Trophoblast cell (in vitro differentiated cells and primary cell): Measurements from ENCODE around the gene PLCD1.
"Not testable (repeated sequence)": the region's sequence is repeated elsewhere in the genome, so short reads cannot be mapped to it uniquely, and the experiment has no call there.

Experiments
- DNase-seq, 2 donors: peaks; one replicate each; pipeline ENCODE4 v3.0.0-alpha.2; 2016
- H2AFZ ChIP-seq: 2 replicates; pipeline ENCODE4 v1.6.1; 2013; ENCODE audit warnings: low read length, moderate library complexity, mild to moderate bottlenecking; ENCODE audit not compliant: insufficient read depth, poor library complexity
- H2AK5ac ChIP-seq: 2 replicates; pipeline ENCODE4 v1.6.1; 2013; ENCODE audit warnings: mild to moderate bottlenecking, low read length
- H2BK120ac ChIP-seq: 2 replicates; pipeline ENCODE4 v1.6.1; 2013; ENCODE audit warnings: low read length, mild to moderate bottlenecking, moderate library complexity; ENCODE audit not compliant: insufficient read depth, poor library complexity
- H2BK12ac ChIP-seq: 2 replicates; pipeline ENCODE4 v1.6.1; 2013; ENCODE audit warnings: mild to moderate bottlenecking, low read length, moderate library complexity
- H2BK5ac ChIP-seq: 2 replicates; pipeline ENCODE4 v1.6.1; 2013; ENCODE audit warnings: low read length, low read depth, moderate library complexity, mild to moderate bottlenecking; ENCODE audit not compliant: poor library complexity
- H3K14ac ChIP-seq: 2 replicates; pipeline ENCODE4 v1.6.1; 2013; ENCODE audit warnings: mild to moderate bottlenecking, low read length
- H3K18ac ChIP-seq: 2 replicates; pipeline ENCODE4 v1.6.1; 2013; ENCODE audit warnings: mild to moderate bottlenecking, low read length
- H3K23ac ChIP-seq: 2 replicates; pipeline ENCODE4 v1.6.1; 2013; ENCODE audit warnings: low read length
- H3K27ac ChIP-seq: 2 replicates; pipeline ENCODE4 v1.5.1; 2013; ENCODE audit warnings: low read depth, mild to moderate bottlenecking, inconsistent platforms, low read length, moderate library complexity
- H3K27me3 ChIP-seq: 2 replicates; pipeline ENCODE4 v1.6.1; 2013; ENCODE audit warnings: inconsistent platforms, mild to moderate bottlenecking, low read length, moderate library complexity; ENCODE audit not compliant: insufficient read depth
- H3K36me3 ChIP-seq, 2 experiments: 1 replicate in 1 of 2; 2 replicates in 1 of 2; pipeline ENCODE4 v1.6.1; 2013; ENCODE audit warnings: low read length in 2 of 2, mild to moderate bottlenecking in 2 of 2, moderate library complexity in 1 of 2; ENCODE audit not compliant: insufficient read depth in 2 of 2, control insufficient read depth in 1 of 2
- H3K4ac ChIP-seq: 2 replicates; pipeline ENCODE4 v1.6.1; 2013; ENCODE audit warnings: low read depth, mild to moderate bottlenecking, low read length, moderate library complexity
- H3K4me1 ChIP-seq, 2 experiments: 1 replicate in 1 of 2; 2 replicates in 1 of 2; pipeline ENCODE4 v1.6.1; 2013; ENCODE audit warnings: low read length in 2 of 2, mild to moderate bottlenecking in 2 of 2, moderate library complexity in 1 of 2; ENCODE audit not compliant: insufficient read depth in 2 of 2, control insufficient read depth in 1 of 2
- H3K4me2 ChIP-seq: 2 replicates; pipeline ENCODE4 v1.6.1; 2013; ENCODE audit warnings: inconsistent platforms, mild to moderate bottlenecking, low read length, moderate library complexity
- H3K4me3 ChIP-seq: 2 replicates; pipeline ENCODE4 v1.5.1; 2013; ENCODE audit warnings: mild to moderate bottlenecking, low read depth, low read length, inconsistent platforms
- H3K79me1 ChIP-seq: one replicate; pipeline ENCODE4 v1.6.1; 2013; ENCODE audit warnings: low read length
- H3K79me2 ChIP-seq: 2 replicates; pipeline ENCODE4 v1.6.1; 2013; ENCODE audit warnings: low read length, mild to moderate bottlenecking; ENCODE audit not compliant: control insufficient read depth, insufficient read depth, poor library complexity
- H3K9ac ChIP-seq: 2 replicates; pipeline ENCODE4 v1.6.1; 2013; ENCODE audit warnings: mild to moderate bottlenecking, low read length
- H3K9me3 ChIP-seq: 2 replicates; pipeline ENCODE4 v1.6.1; 2013; ENCODE audit warnings: low read depth, mild to moderate bottlenecking, control low read depth, inconsistent platforms, low read length; ENCODE audit not compliant: insufficient read depth
- H4K12ac ChIP-seq: 2 replicates; pipeline ENCODE4 v1.6.1; 2013; ENCODE audit warnings: low read depth, mild to moderate bottlenecking, low read length, moderate library complexity
- H4K8ac ChIP-seq: 2 replicates; pipeline ENCODE4 v1.6.1; 2013; ENCODE audit warnings: low read depth, mild to moderate bottlenecking, low read length, moderate library complexity
- H4K91ac ChIP-seq: one replicate; pipeline ENCODE4 v1.6.1; 2013; ENCODE audit warnings: low read depth, mild to moderate bottlenecking, low read length, moderate library complexity
- WGBS: extraction: QIAGEN DNeasy Blood & Tissue Kit; methylation state at CpG from one replicate; pipeline ENCODE4 v1.1.7; 2013; ENCODE audit warnings: missing lambda C conversion rate; ENCODE audit not compliant: insufficient read length, insufficient coverage; ENCODE audit errors: extremely low coverage; 5-methylcytosine and 5-hydroxymethylcytosine counted together

PLCD1 gene

DNA sequence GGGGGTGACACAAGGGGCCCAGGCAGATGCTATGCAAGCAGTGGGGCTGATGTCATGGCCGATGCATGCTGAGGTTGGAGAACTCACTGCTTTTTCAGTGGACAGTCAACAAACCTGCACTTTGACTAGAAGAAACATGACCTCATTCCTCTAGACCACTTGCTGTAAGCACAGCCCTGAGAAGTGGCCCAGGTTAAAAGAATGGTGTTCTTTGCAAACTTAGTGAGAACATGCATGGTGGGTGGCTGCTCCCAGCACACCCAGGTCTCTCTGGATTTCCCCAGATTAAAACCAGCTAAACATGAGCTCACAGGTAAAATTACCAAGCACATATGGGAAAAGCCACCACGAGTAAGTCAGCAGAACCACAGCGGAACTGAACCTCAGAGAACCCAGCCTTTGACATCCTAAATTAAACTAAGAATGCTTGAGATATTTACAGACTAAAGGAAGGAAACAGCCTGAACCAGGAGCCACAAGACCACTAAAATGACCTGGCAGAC is 25.1 kb upstream of the PLCD1 start:
- H2AK5ac ChIP-seq = no peak overlapping the region
- no peak overlapping the region for H3K4me2 ChIP-seq
- peaks cover 10% of the 10 kb centered on the region for H3K9me3 ChIP-seq
- WGBS = no CpG with 5 or more reads among the region's 3 CpGs
- no peak overlapping the region for H4K12ac ChIP-seq
- H3K23ac ChIP-seq = no peak overlapping the region
- H3K79me2 ChIP-seq = no peaks in the 10 kb centered on the region
- no peak for DNase-seq
- no peak overlapping the region for H3K27ac ChIP-seq
- no peaks in the 10 kb centered on the region for H3K36me3 ChIP-seq
- H3K9ac ChIP-seq = no peak overlapping the region
- H3K27me3 ChIP-seq = no peaks in the 10 kb centered on the region
- no peak overlapping the region for H3K4ac ChIP-seq
- H3K14ac ChIP-seq = no peak overlapping the region
- H2BK120ac ChIP-seq = no peak overlapping the region
- no peak overlapping the region for H4K8ac ChIP-seq
- H3K18ac ChIP-seq = no peak overlapping the region
- no peak overlapping the region for H2BK5ac ChIP-seq
- H3K79me1 ChIP-seq = no peaks in the 10 kb centered on the region
- no peak overlapping the region for H3K4me3 ChIP-seq
- H3K4me1 ChIP-seq = no peaks in the 10 kb centered on the region
- no peak overlapping the region for H2AFZ ChIP-seq
- no peak overlapping the region for H2BK12ac ChIP-seq
- H4K91ac ChIP-seq = no peak overlapping the region

DNA sequence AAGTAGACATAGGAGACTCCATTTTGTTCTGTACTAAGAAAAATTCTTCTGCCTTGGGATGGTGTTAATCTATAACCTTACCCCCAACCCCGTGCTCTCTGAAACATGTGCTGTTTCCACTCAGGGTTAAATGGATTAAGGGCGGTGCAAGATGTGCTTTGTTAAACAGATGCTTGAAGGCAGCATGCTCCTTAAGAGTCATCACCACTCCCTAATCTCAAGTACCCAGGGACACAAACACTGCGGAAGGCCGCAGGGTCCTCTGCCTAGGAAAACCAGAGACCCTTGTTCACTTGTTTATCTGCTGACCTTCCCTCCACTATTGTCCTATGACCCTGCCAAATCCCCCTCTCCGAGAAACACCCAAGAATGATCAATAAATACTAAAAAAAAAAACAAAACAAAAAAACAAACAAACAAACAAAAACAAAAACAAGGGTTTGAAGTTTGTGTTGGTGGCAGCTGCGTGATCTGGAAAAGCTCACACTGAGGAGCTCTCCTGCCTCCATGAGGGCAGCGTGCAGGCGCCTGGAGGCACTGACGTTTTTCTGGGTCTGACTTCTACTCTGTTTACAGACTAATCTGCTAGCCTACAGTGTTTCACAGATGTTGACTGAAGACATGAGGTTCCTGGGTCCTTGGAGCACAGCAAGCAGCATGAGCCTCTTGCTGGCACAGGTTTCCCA is 24.5 kb upstream of the PLCD1 start:
- not testable (repeated sequence) for H2BK120ac ChIP-seq, H3K27me3 ChIP-seq, H3K36me3 ChIP-seq, H2AFZ ChIP-seq, H2BK5ac ChIP-seq, H3K4me2 ChIP-seq, H3K79me1 ChIP-seq, H3K23ac ChIP-seq, H3K14ac ChIP-seq, H4K12ac ChIP-seq, H3K9ac ChIP-seq, H4K91ac ChIP-seq, H4K8ac ChIP-seq, H2BK12ac ChIP-seq, H3K18ac ChIP-seq, H3K27ac ChIP-seq, H3K4me1 ChIP-seq, H3K4ac ChIP-seq, H2AK5ac ChIP-seq, H3K79me2 ChIP-seq, H3K4me3 ChIP-seq
- peak; percentile 90 to 93 for DNase-seq
- peaks cover 10% of the 10 kb centered on the region for H3K9me3 ChIP-seq
- WGBS = no CpG with 5 or more reads among the region's 9 CpGs

DNA sequence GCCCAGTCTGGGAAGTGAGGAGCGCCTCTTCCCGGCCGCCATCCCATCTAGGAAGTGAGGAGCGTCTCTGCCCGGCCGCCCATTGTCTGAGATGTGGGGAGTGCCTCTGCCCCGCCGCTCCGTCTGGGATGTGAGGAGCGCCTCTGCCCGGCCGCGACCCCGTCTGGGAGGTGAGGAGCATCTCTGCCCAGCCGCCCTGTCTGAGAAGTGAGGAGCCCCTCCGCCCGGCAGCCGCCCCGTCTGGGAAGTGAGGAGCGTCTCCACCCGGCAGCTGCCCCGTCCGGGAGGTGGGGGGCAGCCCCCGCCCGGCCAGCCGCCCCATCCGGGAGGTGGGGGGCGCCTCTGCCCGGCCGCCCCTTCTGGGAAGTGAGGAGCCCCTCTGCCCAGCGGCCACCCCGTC is 23.8 kb upstream of the PLCD1 start:
- not testable (repeated sequence) for H2BK12ac ChIP-seq, H3K27ac ChIP-seq, H4K12ac ChIP-seq, H3K4ac ChIP-seq, H3K4me3 ChIP-seq, H2BK5ac ChIP-seq, H3K27me3 ChIP-seq, H2AK5ac ChIP-seq, H3K79me2 ChIP-seq, H3K79me1 ChIP-seq, H2AFZ ChIP-seq, H3K36me3 ChIP-seq, H3K9ac ChIP-seq, DNase-seq, H3K23ac ChIP-seq, H3K18ac ChIP-seq, H3K14ac ChIP-seq, H3K4me1 ChIP-seq, H3K4me2 ChIP-seq, H4K8ac ChIP-seq, H4K91ac ChIP-seq, H2BK120ac ChIP-seq
- WGBS = no CpG with 5 or more reads among the region's 32 CpGs
- H3K9me3 ChIP-seq = peaks cover 10% of the 10 kb centered on the region

DNA sequence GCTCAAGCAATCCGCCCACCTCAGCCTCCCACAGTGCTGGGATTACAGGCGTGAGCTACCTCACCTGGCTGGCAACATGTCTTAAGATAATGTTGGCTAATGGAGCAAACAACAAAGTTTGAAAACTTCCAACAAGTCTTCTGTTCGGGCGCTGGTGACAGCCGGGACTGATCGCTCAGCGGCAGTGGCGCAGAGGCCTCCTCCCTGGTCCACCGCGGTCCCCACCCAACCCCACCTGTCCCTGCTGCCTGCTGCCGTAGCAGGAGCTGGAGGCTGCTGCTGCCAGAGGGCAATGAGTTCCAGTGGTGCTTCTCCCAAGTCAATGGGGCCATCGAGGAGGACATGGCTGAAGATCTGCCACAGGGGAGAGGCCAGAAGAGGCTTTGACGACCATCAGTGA is 21.7 kb upstream of the PLCD1 start:
- Histone ChIP-seq H2AFZ (no peak overlapping the region), H3K4me2 (no peak overlapping the region), H3K23ac (no peak overlapping the region), H3K79me1 (no peaks in the 10 kb centered on the region), H3K4me3 (no peak overlapping the region), H4K8ac (no peak overlapping the region), H3K79me2 (no peaks in the 10 kb centered on the region), H3K18ac (no peak overlapping the region), H2BK120ac (no peak overlapping the region), H2AK5ac (no peak overlapping the region), H4K91ac (no peak overlapping the region), H3K9ac (no peak overlapping the region), H3K27ac (no peak overlapping the region), H3K9me3 (peaks cover 10% of the 10 kb centered on the region), H3K27me3 (peaks cover 2% of the 10 kb centered on the region), H3K36me3 (no peaks in the 10 kb centered on the region), H2BK5ac (no peak overlapping the region), H3K4ac (no peak overlapping the region), H3K14ac (no peak overlapping the region), H2BK12ac (no peak overlapping the region), H4K12ac (no peak overlapping the region), H3K4me1 (no peaks in the 10 kb centered on the region)
- no peak for DNase-seq
- WGBS = no CpG with 5 or more reads among the region's 13 CpGs
